ENCODE results near the gene ASB16.
"Not testable (repeated sequence)": the region's sequence is repeated elsewhere in the genome, so short reads cannot be mapped to it uniquely, and the experiment has no call there.

The ASB16 gene

GRCh38 chr17:44133918-44134476 lies 36.5 kb upstream of the ASB16 start:
- Histone ChIP-seq H3K9me3 (ENCODE audit: control insufficient read depth, low read length) (no peaks in the 10 kb centered on the region), H3K36me3 (ENCODE audit: control insufficient read depth, insufficient read depth, low read length) (no peaks in the 10 kb centered on the region), H3K4me1 (ENCODE audit: control insufficient read depth, insufficient read depth, low read length) (peaks cover 12% of the 10 kb centered on the region), H3K27me3 (ENCODE audit: control insufficient read depth, insufficient read depth, low read length) (no peaks in the 10 kb centered on the region), H3K4me3 (ENCODE audit: low read length) (no peak overlapping the region), H3K9ac (ENCODE audit: low read length) (no peak overlapping the region)

GRCh38 chr17:44134752-44135568 lies 35.5 kb upstream of the ASB16 start:
- Histone ChIP-seq H3K27me3 (ENCODE audit: control insufficient read depth, insufficient read depth, low read length) (no peaks in the 10 kb centered on the region), H3K9me3 (ENCODE audit: control insufficient read depth, low read length) (no peaks in the 10 kb centered on the region), H3K4me1 (ENCODE audit: control insufficient read depth, insufficient read depth, low read length) (peaks cover 12% of the 10 kb centered on the region), H3K9ac (ENCODE audit: low read length) (no peak overlapping the region), H3K4me3 (ENCODE audit: low read length) (no peak overlapping the region), H3K36me3 (ENCODE audit: control insufficient read depth, insufficient read depth, low read length) (no peaks in the 10 kb centered on the region)

- Histone ChIP-seq H3K9ac (ENCODE audit: low read length) (peak overlapping the region; percentile 20), H3K27me3 (ENCODE audit: control insufficient read depth, insufficient read depth, low read length) (no peaks in the 10 kb centered on the region), H3K9me3 (ENCODE audit: control insufficient read depth, low read length) (no peaks in the 10 kb centered on the region), H3K36me3 (ENCODE audit: control insufficient read depth, insufficient read depth, low read length) (no peaks in the 10 kb centered on the region), H3K4me1 (ENCODE audit: control insufficient read depth, insufficient read depth, low read length) (peaks cover 24% of the 10 kb centered on the region), H3K4me3 (ENCODE audit: low read length) (no peak overlapping the region)
Measured at GRCh38 chr17:44137891-44138709, 32.4 kb upstream of the ASB16 start.

- H3K27me3 ChIP-seq (ENCODE audit: control insufficient read depth, insufficient read depth, low read length); H3K4me3 ChIP-seq (ENCODE audit: low read length); H3K9me3 ChIP-seq (ENCODE audit: control insufficient read depth, low read length); H3K9ac ChIP-seq (ENCODE audit: low read length); H3K36me3 ChIP-seq (ENCODE audit: control insufficient read depth, insufficient read depth, low read length): not testable (repeated sequence)
- H3K4me1 ChIP-seq (ENCODE audit: control insufficient read depth, insufficient read depth, low read length) = peaks cover 13% of the 10 kb centered on the region
Measured at GRCh38 chr17:44143921-44144320, 26.6 kb upstream of the ASB16 start.

- peaks cover 12% of the 10 kb centered on the region for H3K4me1 ChIP-seq (ENCODE audit: control insufficient read depth, insufficient read depth, low read length)
- H3K4me3 ChIP-seq (ENCODE audit: low read length) = no peak overlapping the region
- no peaks in the 10 kb centered on the region for H3K9me3 ChIP-seq (ENCODE audit: control insufficient read depth, low read length)
- H3K36me3 ChIP-seq (ENCODE audit: control insufficient read depth, insufficient read depth, low read length) = no peaks in the 10 kb centered on the region
- no peak overlapping the region for H3K9ac ChIP-seq (ENCODE audit: low read length)
- no peaks in the 10 kb centered on the region for H3K27me3 ChIP-seq (ENCODE audit: control insufficient read depth, insufficient read depth, low read length)
Measured at GRCh38 chr17:44144966-44145739, 25.4 kb upstream of the ASB16 start.

- Histone ChIP-seq H3K9ac (ENCODE audit: low read length) (no peak overlapping the region), H3K4me1 (ENCODE audit: control insufficient read depth, insufficient read depth, low read length) (peaks cover 8% of the 10 kb centered on the region), H3K9me3 (ENCODE audit: control insufficient read depth, low read length) (no peaks in the 10 kb centered on the region)
Measured at GRCh38 chr17:44146375-44147346, 23.8 kb upstream of the ASB16 start.

GRCh38 chr17:44147812-44148211 lies 22.7 kb upstream of the ASB16 start:
- no peak overlapping the region for H3K9ac ChIP-seq (ENCODE audit: low read length)
- no peaks in the 10 kb centered on the region for H3K27me3 ChIP-seq (ENCODE audit: control insufficient read depth, insufficient read depth, low read length)
- no peaks in the 10 kb centered on the region for H3K36me3 ChIP-seq (ENCODE audit: control insufficient read depth, insufficient read depth, low read length)
- no peaks in the 10 kb centered on the region for H3K4me1 ChIP-seq (ENCODE audit: control insufficient read depth, insufficient read depth, low read length)
- no peaks in the 10 kb centered on the region for H3K9me3 ChIP-seq (ENCODE audit: control insufficient read depth, low read length)
- H3K4me3 ChIP-seq (ENCODE audit: low read length) = no peak overlapping the region

More at GRCh38 chr17:44146375-44147346, 23.8 kb upstream of the ASB16 start:
- H3K4me3 ChIP-seq (ENCODE audit: low read length) = no peak overlapping the region
- H3K27me3 ChIP-seq (ENCODE audit: control insufficient read depth, insufficient read depth, low read length) = no peaks in the 10 kb centered on the region
- H3K36me3 ChIP-seq (ENCODE audit: control insufficient read depth, insufficient read depth, low read length) = no peaks in the 10 kb centered on the region

GRCh38 chr17:44149066-44149465 lies 21.4 kb upstream of the ASB16 start:
- not testable (repeated sequence) for H3K4me1 ChIP-seq (ENCODE audit: control insufficient read depth, insufficient read depth, low read length); H3K4me3 ChIP-seq (ENCODE audit: low read length); H3K27me3 ChIP-seq (ENCODE audit: control insufficient read depth, insufficient read depth, low read length); H3K36me3 ChIP-seq (ENCODE audit: control insufficient read depth, insufficient read depth, low read length); H3K9me3 ChIP-seq (ENCODE audit: control insufficient read depth, low read length); H3K9ac ChIP-seq (ENCODE audit: low read length)

- Histone ChIP-seq H3K9ac (ENCODE audit: low read length) (no peak overlapping the region), H3K27me3 (ENCODE audit: control insufficient read depth, insufficient read depth, low read length) (no peaks in the 10 kb centered on the region), H3K9me3 (ENCODE audit: control insufficient read depth, low read length) (no peaks in the 10 kb centered on the region), H3K36me3 (ENCODE audit: control insufficient read depth, insufficient read depth, low read length) (no peaks in the 10 kb centered on the region), H3K4me3 (ENCODE audit: low read length) (no peak overlapping the region), H3K4me1 (ENCODE audit: control insufficient read depth, insufficient read depth, low read length) (no peaks in the 10 kb centered on the region)
Measured at GRCh38 chr17:44149750-44150329, 20.7 kb upstream of the ASB16 start.

- Histone ChIP-seq H3K9ac (ENCODE audit: low read length) (no peak overlapping the region), H3K36me3 (ENCODE audit: control insufficient read depth, insufficient read depth, low read length) (no peaks in the 10 kb centered on the region), H3K4me1 (ENCODE audit: control insufficient read depth, insufficient read depth, low read length) (no peaks in the 10 kb centered on the region), H3K27me3 (ENCODE audit: control insufficient read depth, insufficient read depth, low read length) (no peaks in the 10 kb centered on the region), H3K4me3 (ENCODE audit: low read length) (no peak overlapping the region), H3K9me3 (ENCODE audit: control insufficient read depth, low read length) (no peaks in the 10 kb centered on the region)
Measured at GRCh38 chr17:44152875-44153274, 17.6 kb upstream of the ASB16 start.

GRCh38 chr17:44155488-44155887 lies 15.0 kb upstream of the ASB16 start:
- Histone ChIP-seq H3K9me3 (ENCODE audit: control insufficient read depth, low read length) (no peaks in the 10 kb centered on the region), H3K4me1 (ENCODE audit: control insufficient read depth, insufficient read depth, low read length) (no peaks in the 10 kb centered on the region), H3K9ac (ENCODE audit: low read length) (no peak overlapping the region), H3K4me3 (ENCODE audit: low read length) (no peak overlapping the region), H3K27me3 (ENCODE audit: control insufficient read depth, insufficient read depth, low read length) (no peaks in the 10 kb centered on the region), H3K36me3 (ENCODE audit: control insufficient read depth, insufficient read depth, low read length) (no peaks in the 10 kb centered on the region)
